B cell (primary cell): ENCODE results near the gene PRKCZ. TPM values are rescaled to one million over a fixed set of nuclear protein-coding genes. Genes with fewer than 3 reads are reported as not detected.

ENCODE experiments used
- ATAC-seq: fragments of 200-7000 bp; cut with Tn5 transposase; one replicate; pipeline ENCODE4 v1.10.0; 2021; ENCODE audit warnings: low read depth, mild to moderate bottlenecking, moderate number of reproducible peaks, moderate library complexity
- CTCF ChIA-PET: fragments of 350-600 bp; sonication (Branson Sonifier 250); formaldehyde crosslinking; loops from one replicate; lab custom pipeline; 2021; ENCODE audit warnings: antibody characterized with exemption, inconsistent platforms; lab: Charles Lee
- POLR2A ChIA-PET: fragments of 350-600 bp; sonication (Branson Sonifier 250); formaldehyde crosslinking; loops from one replicate; lab custom pipeline; 2021; ENCODE audit warnings: antibody characterized with exemption; lab: Charles Lee
- DNase-seq: peaks from one replicate; pipeline ENCODE4 v3.0.0; 2013
- H2AFZ ChIP-seq: 2 replicates; pipeline ENCODE4 v1.6.1; 2012; ENCODE audit warnings: mild to moderate bottlenecking, low read depth, low read length; ENCODE audit not compliant: insufficient read depth, poor library complexity, severe bottlenecking
- H3K27ac ChIP-seq, 2 donors: 1 replicate in 1 of 2; 2 replicates in 1 of 2; pipeline ENCODE4 v1.5.1; 2012 to 2013; ENCODE audit warnings: low read length in 2 of 2, mild to moderate bottlenecking in 2 of 2, moderate library complexity in 1 of 2
- H3K27me3 ChIP-seq, 4 experiments: fragments of 200-600 bp in 1 of 4; sonication (generic) in 1 of 4; replicated peaks in 1 of 4; 1 replicate in 2 of 4; 2 replicates in 2 of 4; pipeline versions ENCODE4 v1.6.1 to v1.7.0; 2013 to 2016; ENCODE audit warnings: low read length in 3 of 4, mild to moderate bottlenecking in 2 of 4, mixed read lengths in 1 of 4, moderate library complexity in 1 of 4; ENCODE audit not compliant: insufficient read depth in 4 of 4, control insufficient read depth in 3 of 4; ENCODE audit errors: control extremely low read depth in 1 of 4
- H3K36me3 ChIP-seq, 2 experiments: replicated peaks in 1 of 2; 1 replicate in 1 of 2; 2 replicates in 1 of 2; pipeline versions ENCODE4 v1.6.1 to v1.7.1; 2013; ENCODE audit warnings: low read length in 1 of 2; ENCODE audit not compliant: insufficient read depth in 2 of 2, control insufficient read depth in 1 of 2; ENCODE audit errors: control extremely low read depth in 1 of 2, extremely low read depth in 1 of 2
- H3K4me1 ChIP-seq, 2 donors: fragments of 200-600 bp in 1 of 2; sonication (generic) in 1 of 2; 1 replicate in 1 of 2; 2 replicates in 1 of 2; pipeline versions ENCODE4 v1.5.1 to v1.6.1; 2013 to 2017; ENCODE audit warnings: low read length in 2 of 2; ENCODE audit not compliant: control insufficient read depth in 2 of 2, insufficient read depth in 2 of 2
- H3K4me2 ChIP-seq: replicated peaks from 2 replicates; pipeline ENCODE3; 2012; ENCODE audit warnings: mild to moderate bottlenecking, low read depth, low read length; ENCODE audit not compliant: poor library complexity, severe bottlenecking
- H3K4me3 ChIP-seq, 5 experiments: fragments of 200-600 bp in 1 of 5; sonication (generic) in 1 of 5; 1 replicate in 3 of 5; 2 replicates in 2 of 5; pipeline versions ENCODE4 v1.5.1 to v1.7.0; 2011 to 2016; ENCODE audit warnings: low read length in 4 of 5, mild to moderate bottlenecking in 4 of 5, low read depth in 2 of 5, control low read depth in 1 of 5, moderate library complexity in 1 of 5; ENCODE audit not compliant: insufficient read depth in 1 of 5; ENCODE audit errors: control extremely low read depth in 1 of 5, extremely low read depth in 1 of 5
- H3K79me2 ChIP-seq: fragments of 200-600 bp; sonication (generic); one replicate; pipeline ENCODE4 v1.6.0; 2016; ENCODE audit warnings: low read length; ENCODE audit not compliant: control insufficient read depth, insufficient read depth
- H3K9ac ChIP-seq: fragments of 200-600 bp; sonication (generic); 2 replicates; pipeline ENCODE4 v1.6.1; 2017; ENCODE audit warnings: mild to moderate bottlenecking, low read length, moderate library complexity
- H3K9me3 ChIP-seq, 3 donors: one replicate each; pipeline versions ENCODE4 v1.6.1 to v1.7.1; 2013; ENCODE audit warnings: low read length in 2 of 3; ENCODE audit not compliant: control insufficient read depth in 2 of 3, insufficient read depth in 1 of 3; ENCODE audit errors: control extremely low read depth in 1 of 3
- H4K20me1 ChIP-seq: 2 replicates; pipeline ENCODE4 v1.6.0; 2012; ENCODE audit warnings: mild to moderate bottlenecking, low read length; ENCODE audit not compliant: insufficient read depth, control insufficient read depth, poor library complexity, severe bottlenecking
- H3K27ac Mint-ChIP-seq: one replicate; pipeline ENCODE4 v1.8.0; 2021; ENCODE audit warnings: mixed read lengths
- H3K27me3 Mint-ChIP-seq: one replicate; pipeline ENCODE4 v1.8.0; 2021; ENCODE audit warnings: mixed read lengths
- H3K4me1 Mint-ChIP-seq: one replicate; pipeline ENCODE4 v1.8.0; 2021; ENCODE audit warnings: mixed read lengths
- H3K4me3 Mint-ChIP-seq: one replicate; pipeline ENCODE4 v1.8.0; 2021; ENCODE audit warnings: mixed read lengths
- H3K9me3 Mint-ChIP-seq: one replicate; pipeline ENCODE4 v1.8.0; 2022; ENCODE audit warnings: mixed read lengths; ENCODE audit not compliant: insufficient read depth
- CTCF ChIP-seq: fragments of 200-600 bp; IDR thresholded peaks from one replicate; pipeline ENCODE4 v1.8.0; 2022; ENCODE audit warnings: antibody characterized with exemption, mild to moderate bottlenecking
- EZH2 ChIP-seq: IDR thresholded peaks from 2 replicates; pipeline ENCODE4 v1.6.1; 2012; ENCODE audit warnings: borderline replicate concordance, low read depth, mild to moderate bottlenecking, moderate library complexity, low read length; ENCODE audit not compliant: insufficient read depth, poor library complexity, severe bottlenecking
- WGBS: methylation state at CpG from one replicate; pipeline ENCODE4 v1.1.5; 2013; ENCODE audit warnings: missing lambda C conversion rate; ENCODE audit not compliant: insufficient coverage; 5-methylcytosine and 5-hydroxymethylcytosine counted together
- intact Hi-C: fragments of 100-400 bp; cut with micrococcal nuclease; formaldehyde crosslinking; loops from one replicate; pipeline ENCODE4 v1.10.0; 2022
- polyA plus RNA-seq: library from polyadenylated mRNA; depleted of rRNA; stranded (reverse); fragments of >200 nt; gene quantifications from 2 replicates; pipeline ENCODE4 v1.2.3, GENCODE V29; 2012
- total RNA-seq, 2 donors: library from RNA; stranded (reverse); fragments of 120-200 nt in 1 of 2; gene quantifications; 1 replicate in 1 of 2; 2 replicates in 1 of 2; pipeline versions ENCODE4 v1.2.3 to v1.2.4, GENCODE V29; 2013 to 2022

PRKCZ gene
- total and polyA plus RNA-seq, 2 donors (not counting 1 experiment from before 2014, with no cell fraction given): 17.9 to 53.2 TPM

DNA sequence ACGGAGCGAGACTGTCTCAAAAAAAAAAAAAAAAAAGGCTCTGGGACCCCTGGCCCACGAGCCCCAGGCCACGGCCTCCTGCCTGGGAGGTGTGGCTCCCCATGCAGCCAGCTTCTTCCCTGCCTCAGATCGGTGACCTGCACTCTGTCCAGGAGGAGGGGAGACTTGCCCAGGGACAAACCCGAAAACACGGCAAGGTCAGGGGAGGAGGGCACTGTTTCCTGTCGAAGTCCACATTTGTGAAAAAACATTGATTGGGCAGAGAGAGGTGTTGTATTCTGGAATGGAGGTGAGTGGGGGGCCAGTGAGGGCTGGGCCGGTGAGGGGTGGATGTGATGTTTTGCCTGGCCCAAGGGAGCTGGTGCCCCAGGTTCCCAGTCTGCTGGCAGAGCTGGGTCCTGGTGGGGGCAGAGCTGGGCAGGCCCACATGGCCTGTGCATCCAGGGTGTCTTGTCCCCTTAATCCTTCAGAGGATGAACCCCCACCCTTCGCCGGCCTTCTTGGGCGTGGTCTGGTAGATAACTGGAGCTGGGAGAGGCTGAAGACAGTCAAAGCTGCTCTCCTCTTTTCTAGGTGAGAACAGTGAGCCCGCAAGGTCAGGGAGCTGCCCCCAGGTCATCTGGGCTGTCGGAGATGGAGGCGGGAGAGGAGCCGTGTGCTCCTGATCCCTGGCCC lies 156.7 kb downstream of the PRKCZ start:
- 90% methylated on average over 14 of the region's 16 CpGs for WGBS
- no peaks in the 10 kb centered on the region for H3K79me2 ChIP-seq
- H3K4me3 ChIP-seq: no peak overlapping the region
- intact Hi-C loops: loop anchor here (5.0 kb wide), 1 partner anchor 75 kb away; no protein-coding TSS in a partner anchor
- ChIA-PET POLR2A (interaction anchor here (0.7 kb wide), 4 partner anchors 107 to 528 kb away, joined by 4 to 10 read pairs (median 8); no protein-coding TSS in a partner anchor), CTCF (interaction anchor here (0.7 to 1.0 kb wide), 3 partner anchors 12 to 175 kb away, joined by 3 read pairs; no protein-coding TSS in a partner anchor)
- DNase-seq (no peak), ATAC-seq (no peak)
- no peak overlapping the region for H3K4me2 ChIP-seq
- H4K20me1 ChIP-seq: no peaks in the 10 kb centered on the region
- H3K27ac ChIP-seq: no peak overlapping the region
- no peaks in the 10 kb centered on the region for H3K36me3 ChIP-seq
- Mint-ChIP-seq H3K9me3 (no peaks in the 10 kb centered on the region), H3K27me3 (no peaks in the 10 kb centered on the region), H3K4me1 (peaks cover 19% of the 10 kb centered on the region), H3K27ac (no peak overlapping the region), H3K4me3 (no peak overlapping the region)
- TF ChIP-seq EZH2: no peak
- TF ChIP-seq CTCF: no peak
- no peak overlapping the region for H2AFZ ChIP-seq
- peaks cover 0 to 3% (median 0%) of the 10 kb centered on the region in 3 donors for H3K9me3 ChIP-seq
- peaks cover 19 to 29% of the 10 kb centered on the region in 2 donors for H3K4me1 ChIP-seq
- peaks cover 0 to under 1% (median 0%) of the 10 kb centered on the region in 4 experiments for H3K27me3 ChIP-seq
- H3K9ac ChIP-seq: no peak overlapping the region
